Thoracic aorta (tissue), 2 donors: Measurements from ENCODE around the gene DGKB. TPM values are rescaled to one million over a fixed set of nuclear protein-coding genes. Genes with fewer than 3 reads are reported as not detected.

Source experiments
- ATAC-seq: fragments of 150-250 bp; one replicate; pipeline ENCODE4 v1.8.0; 2017; ENCODE audit warnings: low read depth; ENCODE audit not compliant: insufficient number of reproducible peaks, low FRiP score
- DNase-seq: peaks from one replicate; pipeline ENCODE4 v3.0.0-alpha.2; 2020; ENCODE audit warnings: low spot score
- H3K27ac ChIP-seq, 2 donors: fragments of 200-600 bp; sonication (generic); 1 replicate in 1 of 2; 2 replicates in 1 of 2; pipeline ENCODE4 v1.5.1; 2016; ENCODE audit warnings: mild to moderate bottlenecking in 2 of 2, moderate library complexity in 2 of 2
- H3K27me3 ChIP-seq: fragments of 200-600 bp; sonication (generic); replicated peaks from 2 replicates; pipeline ENCODE4 v1.6.0; 2016; ENCODE audit warnings: mild to moderate bottlenecking; ENCODE audit not compliant: insufficient read depth
- H3K36me3 ChIP-seq: fragments of 200-600 bp; sonication (generic); one replicate; pipeline ENCODE4 v1.5.1; 2016
- H3K4me1 ChIP-seq, 2 donors: fragments of 200-600 bp; sonication (generic); 1 replicate in 1 of 2; 2 replicates in 1 of 2; pipeline versions ENCODE4 v1.5.1 to v1.6.0; 2016; ENCODE audit warnings: low read depth in 2 of 2, mild to moderate bottlenecking in 1 of 2; ENCODE audit not compliant: control insufficient read depth in 1 of 2
- H3K4me3 ChIP-seq: fragments of 200-600 bp; sonication (generic); 2 replicates; pipeline ENCODE4 v1.5.1; 2016; ENCODE audit warnings: mild to moderate bottlenecking
- H3K9me3 ChIP-seq: fragments of 200-600 bp; sonication (generic); 2 replicates; pipeline ENCODE4 v1.5.1; 2016
- CTCF ChIP-seq: fragments of 200-600 bp; sonication (generic); IDR thresholded peaks from one replicate; pipeline ENCODE4 v1.5.1; 2019; ENCODE audit warnings: antibody characterized with exemption
- total RNA-seq, 2 donors: library from RNA; depleted of rRNA; stranded (reverse); fragments of >200 nt; gene quantifications; one replicate each; pipeline versions ENCODE4 v1.1.0 to v1.2.3, GENCODE V29; 2016

DGKB gene
- total RNA-seq, 2 donors from 2014 or later: 0.56 TPM; not detected in 1

- Histone ChIP-seq H3K36me3 (no peaks in the 10 kb centered on the region), H3K27me3 (no peaks in the 10 kb centered on the region), H3K9me3 (no peaks in the 10 kb centered on the region), H3K4me3 (no peak overlapping the region), H3K4me1 (no peaks in the 10 kb centered on the region), H3K27ac (no peak overlapping the region)
- ATAC-seq (no peak), DNase-seq (no peak)
- TF ChIP-seq CTCF: no peak
Measured at GRCh38 chr7:14835384-14835783, 67.2 kb downstream of the DGKB start.

GRCh38 chr7:14834883-14835282, 67.7 kb downstream of the DGKB start:
- no peak overlapping the region for H3K27ac ChIP-seq
- H3K36me3 ChIP-seq: no peaks in the 10 kb centered on the region
- no peaks in the 10 kb centered on the region for H3K27me3 ChIP-seq
- no peak for ATAC-seq
- no peak for DNase-seq
- no peak overlapping the region for H3K4me3 ChIP-seq
- H3K4me1 ChIP-seq: no peaks in the 10 kb centered on the region
- no peak for TF ChIP-seq CTCF
- H3K9me3 ChIP-seq: no peaks in the 10 kb centered on the region

- no peak overlapping the region for H3K4me3 ChIP-seq
- ATAC-seq: no peak
- TF ChIP-seq CTCF: no peak
- no peaks in the 10 kb centered on the region for H3K27me3 ChIP-seq
- H3K4me1 ChIP-seq: no peaks in the 10 kb centered on the region
- H3K9me3 ChIP-seq: no peaks in the 10 kb centered on the region
- H3K27ac ChIP-seq: no peak overlapping the region
- no peaks in the 10 kb centered on the region for H3K36me3 ChIP-seq
- no peak for DNase-seq
Measured at GRCh38 chr7:14834456-14834855, 68.1 kb downstream of the DGKB start.

DNA sequence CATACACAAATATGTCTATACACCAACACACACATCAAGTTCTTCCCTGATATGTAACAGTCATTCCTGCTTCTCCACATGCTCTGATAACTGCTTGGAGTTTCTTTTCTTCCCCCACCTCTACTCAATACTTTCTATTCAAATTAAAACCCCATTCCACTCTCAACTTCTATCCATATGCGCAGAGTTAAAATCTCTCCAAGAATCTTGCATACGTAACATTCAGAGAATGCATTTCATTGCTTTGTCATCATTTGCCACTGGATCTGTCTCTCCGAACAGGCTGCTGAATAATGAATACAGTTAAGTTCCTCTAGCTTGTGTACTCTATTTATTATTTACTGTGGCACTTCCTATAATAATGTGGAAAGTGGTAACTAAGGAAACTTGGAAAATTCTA, 68.8 kb downstream of the DGKB start:
- no peak for TF ChIP-seq CTCF

GRCh38 chr7:14828053-14828452, 74.5 kb downstream of the DGKB start:
- no peak for ATAC-seq
- TF ChIP-seq CTCF: no peak
- Histone ChIP-seq H3K9me3 (no peaks in the 10 kb centered on the region), H3K36me3 (no peaks in the 10 kb centered on the region), H3K4me1 (no peaks in the 10 kb centered on the region), H3K27ac (no peak overlapping the region), H3K4me3 (no peak overlapping the region), H3K27me3 (no peaks in the 10 kb centered on the region)
- DNase-seq: no peak

More for the DNA sequence above, 68.8 kb downstream of the DGKB start:
- ATAC-seq (no peak), DNase-seq (no peak)
- Histone ChIP-seq H3K36me3 (no peaks in the 10 kb centered on the region), H3K4me1 (no peaks in the 10 kb centered on the region), H3K4me3 (no peak overlapping the region), H3K27ac (no peak overlapping the region), H3K27me3 (no peaks in the 10 kb centered on the region), H3K9me3 (no peaks in the 10 kb centered on the region)
